K562 (cell line): ENCODE measurements around the gene FBN1. TPM values are rescaled to one million over a fixed set of nuclear protein-coding genes. Genes with fewer than 3 reads are reported as not detected.

Experiments used
- ATAC-seq: fragments of 200-7000 bp; cut with Tn5 transposase; 3 replicates; pipeline ENCODE4 v1.9.1; 2020; ENCODE audit warnings: moderate library complexity
- BruUV-seq: library from RNA; stranded (reverse); fragments of 400-500 nt; replicated peaks from 2 replicates; lab custom pipeline; 2021; lab: Mats Ljungman, UMichigan
- CTCF ChIA-PET: fragments of 300-600 bp; formaldehyde crosslinking; extraction: SDS; loops from one replicate; lab custom pipeline; 2021; ENCODE audit warnings: low intra/inter-chr PET ratio; lab: Yijun Ruan, JAX
- POLR2A ChIA-PET: fragments of 300-600, 350-650 bp; sonication (Branson Sonifier 250); formaldehyde crosslinking; extraction: SDS; loops from one replicate; lab custom pipeline; 2021; ENCODE audit warnings: antibody characterized with exemption, inconsistent platforms; lab: Yijun Ruan, JAX
- DNase-seq, 4 experiments: peaks; one replicate each; pipeline versions ENCODE4 v3.0.0 to v3.0.0-alpha.2; 2011 to 2018; ENCODE audit warnings: low spot score in 3 of 4, mixed read lengths in 3 of 4; ENCODE audit errors: extremely low read depth in 1 of 4
- FAIRE-seq: peaks from 2 replicates; lab custom pipeline; 2011; peaks lifted over from hg19 to GRCh38; lab: Jason Lieb, UNC
- H2AFZ ChIP-seq: 2 replicates; pipeline ENCODE4 v1.6.0; 2011; ENCODE audit warnings: low read depth, low read length, control low read depth, inconsistent platforms
- H3K27ac ChIP-seq: fragments of 200-600 bp; 3 replicates; pipeline ENCODE4 v1.8.0; 2011; ENCODE audit warnings: low read depth, mild to moderate bottlenecking, control low read depth, inconsistent platforms, low read length, moderate library complexity, mixed read lengths; ENCODE audit errors: extremely low read depth
- H3K27me3 ChIP-seq, 2 experiments: fragments of 300-600 bp in 1 of 2; 2 replicates in 1 of 2; 3 replicates in 1 of 2; pipeline versions ENCODE4 v1.6.0 to v1.8.0; 2011; ENCODE audit warnings: inconsistent platforms in 2 of 2, low read length in 2 of 2, mild to moderate bottlenecking in 1 of 2, mixed read lengths in 1 of 2, moderate library complexity in 1 of 2; ENCODE audit not compliant: control insufficient read depth in 2 of 2, insufficient read depth in 2 of 2
- H3K36me3 ChIP-seq: fragments of 300-600 bp; 3 replicates; pipeline ENCODE4 v1.8.0; 2011; ENCODE audit warnings: mild to moderate bottlenecking, low read length, inconsistent platforms; ENCODE audit not compliant: control insufficient read depth, insufficient read depth
- H3K4me1 ChIP-seq, 2 experiments: fragments of 200-600 bp in 1 of 2; replicated peaks in 1 of 2; 2 replicates in 1 of 2; 3 replicates in 1 of 2; pipeline versions ENCODE4 v1.5.1 to v1.8.0; 2011; ENCODE audit warnings: inconsistent platforms in 2 of 2, low read length in 2 of 2, mild to moderate bottlenecking in 1 of 2, mixed read lengths in 1 of 2, moderate library complexity in 1 of 2; ENCODE audit not compliant: control insufficient read depth in 2 of 2, insufficient read depth in 2 of 2
- H3K4me2 ChIP-seq: 2 replicates; pipeline ENCODE4 v1.6.1; 2011; ENCODE audit warnings: low read length, control low read depth, inconsistent platforms, mixed read lengths; ENCODE audit not compliant: insufficient read depth
- H3K4me3 ChIP-seq: fragments of 200-600 bp; sonication (generic), shearing (Covaris generic); 2 replicates; pipeline ENCODE4 v1.5.1; 2016; ENCODE audit warnings: control low read depth, inconsistent platforms
- H3K79me2 ChIP-seq: fragments of 200-600 bp; 3 replicates; pipeline ENCODE4 v1.8.0; 2011; ENCODE audit warnings: low read length, inconsistent platforms; ENCODE audit not compliant: control insufficient read depth, insufficient read depth
- H3K9ac ChIP-seq, 2 experiments: 2 replicates each; pipeline versions ENCODE4 v1.6.0 to v1.6.1; 2011; ENCODE audit warnings: low read depth in 2 of 2, low read length in 2 of 2, control low read depth in 1 of 2, inconsistent platforms in 1 of 2, mild to moderate bottlenecking in 1 of 2, mixed read lengths in 1 of 2; ENCODE audit not compliant: insufficient read depth in 1 of 2
- H3K9me1 ChIP-seq: one replicate; pipeline ENCODE4 v1.6.0; 2011; ENCODE audit warnings: inconsistent platforms, mild to moderate bottlenecking, low read length, moderate library complexity; ENCODE audit not compliant: control insufficient read depth, insufficient read depth
- H3K9me3 ChIP-seq: replicated peaks from 2 replicates; pipeline ENCODE4 v1.5.1; 2011; ENCODE audit warnings: low read depth, low read length, inconsistent platforms; ENCODE audit not compliant: control insufficient read depth, insufficient read depth
- H4K20me1 ChIP-seq: replicated peaks from 2 replicates; pipeline ENCODE4 v1.6.1; 2011; ENCODE audit warnings: low read length, inconsistent platforms, mixed read lengths; ENCODE audit not compliant: control insufficient read depth, insufficient read depth
- BRCA1 ChIP-seq, 2 experiments: fragments of 450-650 bp in 1 of 2; sonication (generic) in 1 of 2; formaldehyde crosslinking in 1 of 2; IDR thresholded peaks; 2 replicates each; pipeline versions ENCODE4 v1.5.0 to v1.6.1; 2017 to 2020; ENCODE audit warnings: mild to moderate bottlenecking in 1 of 2, missing genetic modification reagents in 1 of 2
- CBX8 ChIP-seq: fragments of 200-600 bp; sonication (generic); IDR thresholded peaks from 2 replicates; pipeline ENCODE4 v1.6.1; 2012; ENCODE audit warnings: borderline replicate concordance, mixed run types, low read depth, mild to moderate bottlenecking, moderate library complexity, mixed read lengths, low read length, control low read depth, inconsistent platforms; ENCODE audit not compliant: poor library complexity, severe bottlenecking; ENCODE audit errors: extremely low read depth
- CTBP1 ChIP-seq: fragments of 450-650 bp; IDR thresholded peaks from 2 replicates; pipeline ENCODE4 v1.6.1; 2016; ENCODE audit warnings: borderline replicate concordance
- FOXM1 ChIP-seq, 2 experiments: fragments of 450-650 bp in 1 of 2; sonication (generic) in 1 of 2; formaldehyde crosslinking in 1 of 2; IDR thresholded peaks; 2 replicates each; pipeline versions ENCODE4 v1.6.1 to v1.9.0; 2017 to 2022; ENCODE audit warnings: low read depth in 2 of 2, mild to moderate bottlenecking in 2 of 2, missing genetic modification reagents in 1 of 2, moderate library complexity in 1 of 2
- HES1 ChIP-seq: fragments of 450-650 bp; IDR thresholded peaks from 2 replicates; pipeline ENCODE4 v1.6.1; 2016; ENCODE audit warnings: low read depth, mild to moderate bottlenecking, moderate library complexity
- NFATC3 ChIP-seq: fragments of 450-650 bp; IDR thresholded peaks from 2 replicates; pipeline ENCODE4 v1.6.1; 2017; ENCODE audit warnings: mild to moderate bottlenecking
- NR1H2 ChIP-seq: sonication (generic); formaldehyde crosslinking; IDR thresholded peaks from 2 replicates; pipeline ENCODE4 v1.4.0; 2020; ENCODE audit warnings: mild to moderate bottlenecking, missing genetic modification reagents
- POLR2G ChIP-seq: fragments of 200-400 bp; formaldehyde crosslinking; IDR thresholded peaks from 2 replicates; pipeline ENCODE4 v1.6.1; 2017; ENCODE audit warnings: low read depth, mild to moderate bottlenecking, antibody characterized with exemption, low read length, moderate library complexity
- RREB1 ChIP-seq: fragments of 250-450 bp; sonication (Bioruptor Pico); IDR thresholded peaks from 2 replicates; pipeline ENCODE4 v1.4.0; 2020
- TAF15 ChIP-seq: fragments of 200-400 bp; formaldehyde crosslinking; IDR thresholded peaks from 2 replicates; pipeline ENCODE4 v1.6.1; 2017; ENCODE audit warnings: mild to moderate bottlenecking, low read depth, low read length, moderate library complexity
- ZFP91 ChIP-seq: sonication (generic); formaldehyde crosslinking; IDR thresholded peaks from 2 replicates; pipeline ENCODE4 v1.8.0; 2022; ENCODE audit warnings: mild to moderate bottlenecking, missing genetic modification reagents
- ZNF253 ChIP-seq: fragments of 250-450 bp; sonication (Bioruptor Pico); conservative IDR thresholded peaks from 2 replicates; pipeline ENCODE4 v1.6.1; 2021; ENCODE audit warnings: mild to moderate bottlenecking
- ZNF785 ChIP-seq: fragments of 250-450 bp; sonication (Bioruptor Pico); IDR thresholded peaks from 2 replicates; pipeline ENCODE4 v1.4.0; 2020; ENCODE audit warnings: mild to moderate bottlenecking
- WGBS: fragments of 100-300 bp; shearing (Covaris generic); methylation state at CpG from one replicate; pipeline ENCODE4 v1.1.6; 2016; ENCODE audit warnings: low coverage, mixed read lengths; ENCODE audit not compliant: insufficient coverage; ENCODE audit errors: missing lambda C conversion rate; 5-methylcytosine and 5-hydroxymethylcytosine counted together
- in situ Hi-C: fragments of 300-500 bp; cut with MboI; formaldehyde crosslinking; loops from 4 replicates; pipeline ENCODE4 v1.15.0; 2018; ENCODE audit warnings: inconsistent platforms, mixed read lengths
- intact Hi-C: fragments of 100-400 bp; cut with micrococcal nuclease; formaldehyde crosslinking; loops from 2 replicates; pipeline ENCODE4 v1.14.2; 2022
- polyA plus RNA-seq, 8 experiments: library from polyadenylated mRNA; depleted of rRNA in 4 of 8; stranded (reverse) in 5 of 8; unstranded in 3 of 8; fragments of >200 nt; fragmentation: Nextera tagmentation in 2 of 8; fragmentation: Illumina TruSeq in 1 of 8; extraction: Ambion mirVana in 2 of 8; extraction: Trizol in 1 of 8; gene quantifications; 2 replicates each; pipeline versions ENCODE4 v1.2.1 to v1.2.3, GENCODE V29; 2011 to 2014; ENCODE audit warnings: inconsistent platforms in 1 of 8, missing spikeins in 1 of 8
- total RNA-seq, 7 experiments: library from RNA; depleted of rRNA in 6 of 7; stranded (reverse); fragments of >200 nt in 6 of 7; fragmentation: Illumina TruSeq in 2 of 7; extraction: Trizol in 2 of 7; gene quantifications; 2 replicates each; pipeline versions ENCODE4 v1.2.1 to v1.2.3, GENCODE V29; 2011 to 2021; ENCODE audit warnings: low replicate concordance in 1 of 7

FBN1 gene
- total and polyA plus RNA-seq, 9 of the 15 experiments (the other 6 are each of a cell fraction or from before 2014, with no cell fraction given), result 0.15 to 1.2 (median 0.60) TPM

GRCh38 chr15:48500595-48500994 is 144.9 kb downstream of the FBN1 start:
- ATAC-seq, result no peak
- FAIRE-seq, result no peak

More at GRCh38 chr15:48500595-48500994, 144.9 kb downstream of the FBN1 start:
- no peaks in the 10 kb centered on the region for H3K79me2 ChIP-seq
- no peaks in the 10 kb centered on the region for H3K36me3 ChIP-seq
- H4K20me1 ChIP-seq, result no peaks in the 10 kb centered on the region
- H2AFZ ChIP-seq, result no peak overlapping the region
- in situ Hi-C loops (no loop called here), intact Hi-C loops (loop anchor here (10.0 kb wide), 1 partner anchor 304 kb away; no protein-coding TSS in a partner anchor)
- DNase-seq, result no peak
- no peak overlapping the region for H3K27ac ChIP-seq
- no peak overlapping the region for H3K4me3 ChIP-seq
- no peak overlapping the region for H3K9ac ChIP-seq
- POLR2A ChIA-PET, result interaction anchor here (0.7 kb wide), 1 partner anchor 10 kb away, joined by 3 read pairs; no protein-coding TSS in a partner anchor
- BruUV-seq, result no TSS peak
- H3K4me1 ChIP-seq, result no peaks in the 10 kb centered on the region
- CTCF ChIA-PET, result no interaction called here
- no peak overlapping the region for H3K4me2 ChIP-seq
- TF ChIP-seq FOXM1 (IDR thresholded peaks at IDR 0.05; ENCODE audit: low read depth), result no peak
- no peak for TF ChIP-seq FOXM1 (CRISPR knock-in tag; IDR thresholded peaks at IDR 0.05; ENCODE audit: low read depth)
- no peak for TF ChIP-seq NR1H2
- no peak for TF ChIP-seq NFATC3
- no peak for TF ChIP-seq ZFP91 (CRISPR knock-in tag)
- no peak for TF ChIP-seq HES1
- TF ChIP-seq BRCA1 (IDR thresholded peaks at IDR 0.05), result no peak
- no peak for TF ChIP-seq BRCA1 (CRISPR knock-in tag; IDR thresholded peaks at IDR 0.05)
- no peak for TF ChIP-seq TAF15
- no peak for TF ChIP-seq POLR2G
- no peak for TF ChIP-seq CTBP1
- no peak for TF ChIP-seq RREB1 (CRISPR knock-in tag)
- TF ChIP-seq CBX8, result no peak
- TF ChIP-seq ZNF785 (CRISPR knock-in tag), result no peak
- TF ChIP-seq ZNF253 (CRISPR knock-in tag), result no peak
- peaks cover 0 to 4% of the 10 kb centered on the region in 2 experiments; a peak in 1 of 5 replicates for H3K27me3 ChIP-seq
- H3K9me3 ChIP-seq, result no peaks in the 10 kb centered on the region
- WGBS, result 32% methylated on average over 4 of the region's 4 CpGs
- H3K9me1 ChIP-seq, result no peaks in the 10 kb centered on the region
